GM19238 (cell line): ENCODE data around the gene ARHGEF11.

ENCODE experiments used
- DNase-seq: peaks from one replicate; pipeline ENCODE4 v3.0.0; 2011; ENCODE audit warnings: low spot score; ENCODE audit not compliant: insufficient read length

The ARHGEF11 gene

GRCh38 chr1:156912310-156912709 lies 133.2 kb downstream of the ARHGEF11 start:
- DNase-seq: no peak

- DNase-seq: no peak
These were observed 133.8 kb downstream of the ARHGEF11 start for GRCh38 chr1:156911577-156912298.

- peak; percentile 66 for DNase-seq
These were observed 135.2 kb downstream of the ARHGEF11 start for GRCh38 chr1:156910309-156910782.

GRCh38 chr1:156909671-156910070 lies 135.9 kb downstream of the ARHGEF11 start:
- DNase-seq: no peak

GRCh38 chr1:156908955-156909354 lies 136.6 kb downstream of the ARHGEF11 start:
- no peak for DNase-seq

- DNase-seq: no peak
These were observed 137.0 kb downstream of the ARHGEF11 start for GRCh38 chr1:156908541-156908940.

- DNase-seq: no peak
These were observed 139.2 kb downstream of the ARHGEF11 start for GRCh38 chr1:156906206-156906906.

- no peak for DNase-seq
These were observed 139.9 kb downstream of the ARHGEF11 start for GRCh38 chr1:156905651-156906050.

GRCh38 chr1:156905176-156905575 lies 140.4 kb downstream of the ARHGEF11 start:
- DNase-seq: no peak

GRCh38 chr1:156904187-156904959 lies 141.2 kb downstream of the ARHGEF11 start:
- no peak for DNase-seq

- DNase-seq: no peak
These were observed 142.0 kb downstream of the ARHGEF11 start for GRCh38 chr1:156903328-156904091.

GRCh38 chr1:156901966-156902915 lies 143.3 kb downstream of the ARHGEF11 start:
- DNase-seq: no peak

- DNase-seq: no peak
These were observed 144.0 kb downstream of the ARHGEF11 start for GRCh38 chr1:156901590-156901900.

- no peak for DNase-seq
These were observed 144.5 kb downstream of the ARHGEF11 start for GRCh38 chr1:156900896-156901589.

- no peak for DNase-seq
These were observed 145.4 kb downstream of the ARHGEF11 start for GRCh38 chr1:156899956-156900718.

GRCh38 chr1:156898971-156899664 lies 146.4 kb downstream of the ARHGEF11 start:
- DNase-seq: no peak

- no peak for DNase-seq
These were observed 147.4 kb downstream of the ARHGEF11 start for GRCh38 chr1:156898161-156898566.

- no peak for DNase-seq
These were observed 148.3 kb downstream of the ARHGEF11 start for GRCh38 chr1:156897078-156897825.
